ENCODE results near the gene SLC12A7.

SLC12A7 gene

GRCh38 chr5:1118738-1119137, 6.9 kb upstream of the SLC12A7 start:
- no peak for DNase-seq (ENCODE audit: low read depth in 1 of 2, low spot score in 1 of 2)
- in situ Hi-C loops (cut with HindIII; ENCODE audit: low pct_unique_long_range_greater_than_20kb, low sequenced_read_pairs) = no loop called here
- TF ChIP-seq JUND (IDR thresholded peaks at IDR 0.05; ENCODE audit: low read depth) = no peak

- DNase-seq (ENCODE audit: low read depth in 1 of 2, low spot score in 1 of 2) = no peak
- TF ChIP-seq JUND (IDR thresholded peaks at IDR 0.05; ENCODE audit: low read depth) = no peak
- in situ Hi-C loops (cut with HindIII; ENCODE audit: low pct_unique_long_range_greater_than_20kb, low sequenced_read_pairs) = no loop called here
Measured at GRCh38 chr5:1118231-1118698, 6.4 kb upstream of the SLC12A7 start.

GRCh38 chr5:1116977-1117376, 5.1 kb upstream of the SLC12A7 start:
- TF ChIP-seq JUND (IDR thresholded peaks at IDR 0.05; ENCODE audit: low read depth) = no peak
- in situ Hi-C loops (cut with HindIII; ENCODE audit: low pct_unique_long_range_greater_than_20kb, low sequenced_read_pairs) = no loop called here
- no peak for DNase-seq (ENCODE audit: low read depth in 1 of 2, low spot score in 1 of 2)

GRCh38 chr5:1116109-1116740, 4.4 kb upstream of the SLC12A7 start:
- no peak for DNase-seq (ENCODE audit: low read depth in 1 of 2, low spot score in 1 of 2)
- in situ Hi-C loops (cut with HindIII; ENCODE audit: low pct_unique_long_range_greater_than_20kb, low sequenced_read_pairs) = no loop called here
- no peak for TF ChIP-seq JUND (IDR thresholded peaks at IDR 0.05; ENCODE audit: low read depth)

GRCh38 chr5:1115123-1115815, 3.4 kb upstream of the SLC12A7 start:
- no peak for DNase-seq (ENCODE audit: low read depth in 1 of 2, low spot score in 1 of 2)
- TF ChIP-seq JUND (IDR thresholded peaks at IDR 0.05; ENCODE audit: low read depth) = no peak
- in situ Hi-C loops (cut with HindIII; ENCODE audit: low pct_unique_long_range_greater_than_20kb, low sequenced_read_pairs) = no loop called here

GRCh38 chr5:1113805-1114586, 2.1 kb upstream of the SLC12A7 start:
- TF ChIP-seq JUND (IDR thresholded peaks at IDR 0.05; ENCODE audit: low read depth) = no peak
- no peak for DNase-seq (ENCODE audit: low read depth in 1 of 2, low spot score in 1 of 2)
- in situ Hi-C loops (cut with HindIII; ENCODE audit: low pct_unique_long_range_greater_than_20kb, low sequenced_read_pairs) = no loop called here

GRCh38 chr5:1113332-1113690, 1.4 kb upstream of the SLC12A7 start:
- in situ Hi-C loops (cut with HindIII; ENCODE audit: low pct_unique_long_range_greater_than_20kb, low sequenced_read_pairs) = no loop called here
- no peak for TF ChIP-seq JUND (IDR thresholded peaks at IDR 0.05; ENCODE audit: low read depth)
- no peak for DNase-seq (ENCODE audit: low read depth in 1 of 2, low spot score in 1 of 2)

GRCh38 chr5:1112596-1113331, 901 bp upstream of the SLC12A7 start:
- in situ Hi-C loops (cut with HindIII; ENCODE audit: low pct_unique_long_range_greater_than_20kb, low sequenced_read_pairs) = no loop called here
- TF ChIP-seq JUND (IDR thresholded peaks at IDR 0.05; ENCODE audit: low read depth) = no peak
- DNase-seq (ENCODE audit: low read depth in 1 of 2, low spot score in 1 of 2) = peak in 1 of 2 experiments; percentile 42

- TF ChIP-seq JUND (IDR thresholded peaks at IDR 0.05; ENCODE audit: low read depth) = no peak
- DNase-seq (ENCODE audit: low read depth in 1 of 2, low spot score in 1 of 2) = peak; percentile 30 to 83
- in situ Hi-C loops (cut with HindIII; ENCODE audit: low pct_unique_long_range_greater_than_20kb, low sequenced_read_pairs) = no loop called here
Measured at GRCh38 chr5:1111241-1111726, 579 bp downstream of the SLC12A7 start.

GRCh38 chr5:1110307-1111240, 1.3 kb downstream of the SLC12A7 start:
- TF ChIP-seq JUND (IDR thresholded peaks at IDR 0.05; ENCODE audit: low read depth) = no peak
- in situ Hi-C loops (cut with HindIII; ENCODE audit: low pct_unique_long_range_greater_than_20kb, low sequenced_read_pairs) = no loop called here
- peak in 1 of 2 experiments; percentile 83 for DNase-seq (ENCODE audit: low read depth in 1 of 2, low spot score in 1 of 2)

- DNase-seq (ENCODE audit: low read depth in 1 of 2, low spot score in 1 of 2) = no peak
- in situ Hi-C loops (cut with HindIII; ENCODE audit: low pct_unique_long_range_greater_than_20kb, low sequenced_read_pairs) = no loop called here
- TF ChIP-seq JUND (IDR thresholded peaks at IDR 0.05; ENCODE audit: low read depth) = no peak
Measured at GRCh38 chr5:1109542-1110306, 2.1 kb downstream of the SLC12A7 start.

Data from T47D (cell line).